K562 (cell line): ENCODE results near the gene BBLN. TPM values are rescaled to one million over a fixed set of nuclear protein-coding genes. Genes with fewer than 3 reads are reported as not detected.

Experiments used
- CBX1 ChIP-seq: sonication (generic); IDR thresholded peaks from 2 replicates; pipeline ENCODE4 v1.6.1; 2016; ENCODE audit warnings: antibody characterized with exemption, low read depth, mild to moderate bottlenecking
- CREB1 ChIP-seq, 2 experiments: sonication (generic) in 1 of 2; formaldehyde crosslinking in 1 of 2; IDR thresholded peaks; 2 replicates each; pipeline versions ENCODE4 v1.6.1 to v1.8.0; 2012 to 2022; ENCODE audit warnings: inconsistent platforms in 1 of 2, mild to moderate bottlenecking in 1 of 2, missing genetic modification reagents in 1 of 2, moderate library complexity in 1 of 2
- DMBX1 ChIP-seq: fragments of 250-450 bp; sonication (Bioruptor Pico); IDR thresholded peaks from 2 replicates; pipeline ENCODE4 v1.8.0; 2022; ENCODE audit warnings: inconsistent platforms, mild to moderate bottlenecking, moderate library complexity, borderline replicate concordance
- KAT7 ChIP-seq: sonication (generic); formaldehyde crosslinking; IDR thresholded peaks from 2 replicates; pipeline ENCODE4 v1.8.0; 2022; ENCODE audit warnings: missing genetic modification reagents, mild to moderate bottlenecking, borderline replicate concordance
- MYBL2 ChIP-seq, 2 experiments: fragments of 450-650 bp in 1 of 2; sonication (generic) in 1 of 2; formaldehyde crosslinking in 1 of 2; IDR thresholded peaks; 2 replicates each; pipeline versions ENCODE4 v1.6.1 to v1.8.1; 2017 to 2022; ENCODE audit warnings: borderline replicate concordance in 1 of 2, inconsistent platforms in 1 of 2, low read depth in 1 of 2, mild to moderate bottlenecking in 1 of 2, missing genetic modification reagents in 1 of 2, moderate library complexity in 1 of 2
- PTBP1 ChIP-seq: fragments of 200-400 bp; formaldehyde crosslinking; IDR thresholded peaks from 2 replicates; pipeline ENCODE4 v1.6.1; 2017; ENCODE audit warnings: low read depth, low read length
- TCF3 ChIP-seq: sonication (generic); formaldehyde crosslinking; IDR thresholded peaks from 2 replicates; pipeline ENCODE4 v1.4.0; 2020; ENCODE audit warnings: mild to moderate bottlenecking, missing genetic modification reagents
- ZNF143 ChIP-seq: sonication (generic); formaldehyde crosslinking; IDR thresholded peaks from 2 replicates; pipeline ENCODE4 v1.9.0; 2022; ENCODE audit warnings: mild to moderate bottlenecking, missing genetic modification reagents
- ZNF274 ChIP-seq: IDR thresholded peaks from 2 replicates; pipeline ENCODE4 v1.6.1; 2011; ENCODE audit warnings: low read depth, mild to moderate bottlenecking, low read length, moderate library complexity, borderline replicate concordance
- ZNF696 ChIP-seq: fragments of 250-450 bp; sonication (Bioruptor Pico); conservative IDR thresholded peaks from 2 replicates; pipeline ENCODE4 v1.4.0; 2020; ENCODE audit warnings: mild to moderate bottlenecking, moderate library complexity
- polyA plus RNA-seq, 8 experiments: library from polyadenylated mRNA; depleted of rRNA in 4 of 8; stranded (reverse) in 5 of 8; unstranded in 3 of 8; fragments of >200 nt; fragmentation: Nextera tagmentation in 2 of 8; fragmentation: Illumina TruSeq in 1 of 8; extraction: Ambion mirVana in 2 of 8; extraction: Trizol in 1 of 8; gene quantifications; 2 replicates each; pipeline versions ENCODE4 v1.2.1 to v1.2.3, GENCODE V29; 2011 to 2014; ENCODE audit warnings: inconsistent platforms in 1 of 8, missing spikeins in 1 of 8
- total RNA-seq, 7 experiments: library from RNA; depleted of rRNA in 6 of 7; stranded (reverse); fragments of >200 nt in 6 of 7; fragmentation: Illumina TruSeq in 2 of 7; extraction: Trizol in 2 of 7; gene quantifications; 2 replicates each; pipeline versions ENCODE4 v1.2.1 to v1.2.3, GENCODE V29; 2011 to 2021; ENCODE audit warnings: low replicate concordance in 1 of 7
- TF ChIP-seq, protein P1 (sequence below): fragments of 450-650 bp; formaldehyde crosslinking; IDR thresholded peaks from 2 replicates; pipeline ENCODE4 v1.4.0; 2020; ENCODE audit warnings: mild to moderate bottlenecking, mixed read lengths
- TF ChIP-seq, protein P2 (sequence below): fragments of 250-450 bp; sonication (Bioruptor Pico); IDR thresholded peaks from 2 replicates; pipeline ENCODE4 v1.8.0; 2021; ENCODE audit warnings: moderate library complexity, mild to moderate bottlenecking, inconsistent platforms
- TF ChIP-seq, protein P3 (sequence below), 2 experiments: fragments of 450-650 bp in 1 of 2; sonication (generic) in 1 of 2; formaldehyde crosslinking in 1 of 2; IDR thresholded peaks; 2 replicates each; pipeline versions ENCODE4 v1.7.1 to v1.9.0; 2016 to 2022; ENCODE audit warnings: inconsistent platforms in 1 of 2, mild to moderate bottlenecking in 1 of 2, missing genetic modification reagents in 1 of 2
- TF ChIP-seq, protein P4 (sequence below): fragments of 250-450 bp; sonication (Bioruptor Pico); IDR thresholded peaks from 2 replicates; pipeline ENCODE4 v1.5.0; 2021

The BBLN gene
- total and polyA plus RNA-seq, 9 of the 15 experiments (the other 6 are each of a cell fraction or from before 2014, with no cell fraction given): 4.2 to 331 (median 87.1) TPM

DNA sequence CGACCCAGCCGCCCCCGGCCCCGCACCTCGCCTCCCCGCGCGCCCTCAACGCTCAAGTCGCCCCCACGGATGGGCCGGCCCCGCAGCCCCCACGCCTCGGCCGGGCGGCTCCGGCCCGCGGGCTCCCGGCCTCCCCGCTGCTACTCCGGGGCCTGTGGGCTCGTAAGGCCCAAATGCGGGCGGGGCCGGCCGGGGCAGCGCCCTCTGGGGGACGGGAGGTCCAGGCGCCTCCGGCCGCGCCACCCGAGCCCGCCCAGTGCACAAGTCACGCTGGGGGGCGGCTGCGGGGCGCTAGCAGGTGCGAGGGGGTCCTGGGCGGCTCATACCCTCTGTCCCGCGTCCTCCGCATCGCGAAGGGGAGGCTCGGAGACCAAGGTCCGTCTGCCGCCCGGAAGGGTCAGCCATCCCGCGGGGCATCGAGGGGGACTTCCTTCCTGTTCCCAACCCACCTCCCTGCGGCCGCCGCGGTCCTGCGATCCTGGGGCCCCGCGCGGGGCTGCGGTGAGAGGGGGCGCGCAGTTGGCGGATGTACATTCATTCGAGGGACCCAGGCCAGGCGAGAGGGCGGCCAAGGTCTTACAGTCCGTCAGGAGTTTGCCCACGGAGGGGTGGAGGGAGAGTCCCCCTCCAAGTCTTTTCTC lies 31.5 kb downstream of the BBLN start, which contains the start of gene CIZ1 (continued):
- TF ChIP-seq, protein P1, sequence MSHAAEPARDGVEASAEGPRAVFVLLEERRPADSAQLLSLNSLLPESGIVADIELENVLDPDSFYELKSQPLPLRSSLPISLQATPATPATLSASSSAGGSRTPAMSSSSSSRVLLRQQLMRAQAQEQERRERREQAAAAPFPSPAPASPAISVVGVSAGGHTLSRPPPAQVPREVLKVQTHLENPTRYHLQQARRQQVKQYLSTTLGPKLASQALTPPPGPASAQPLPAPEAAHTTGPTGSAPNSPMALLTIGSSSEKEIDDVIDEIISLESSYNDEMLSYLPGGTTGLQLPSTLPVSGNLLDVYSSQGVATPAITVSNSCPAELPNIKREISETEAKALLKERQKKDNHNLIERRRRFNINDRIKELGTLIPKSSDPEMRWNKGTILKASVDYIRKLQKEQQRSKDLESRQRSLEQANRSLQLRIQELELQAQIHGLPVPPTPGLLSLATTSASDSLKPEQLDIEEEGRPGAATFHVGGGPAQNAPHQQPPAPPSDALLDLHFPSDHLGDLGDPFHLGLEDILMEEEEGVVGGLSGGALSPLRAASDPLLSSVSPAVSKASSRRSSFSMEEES (CRISPR knock-in tag): no peak
- TF ChIP-seq ZNF696 (no peak), ZNF143 (CRISPR knock-in tag) (no peak), CREB1 (IDR thresholded peaks at IDR 0.05) (peak; percentile 47), CREB1 (CRISPR knock-in tag; IDR thresholded peaks at IDR 0.05) (no peak), CBX1 (no peak), KAT7 (CRISPR knock-in tag) (no peak), ZNF274 (no peak), DMBX1 (peak; percentile 56; the same call in 1 of the 2 replicates), MYBL2 (IDR thresholded peaks at IDR 0.05; ENCODE audit: low read depth) (no peak), MYBL2 (CRISPR knock-in tag; IDR thresholded peaks at IDR 0.05; ENCODE audit: borderline replicate concordance) (no peak), TCF3 (CRISPR knock-in tag) (no peak), PTBP1 (peak; percentile 76; the same call in 1 of the 2 replicates)
- TF ChIP-seq, protein P2, sequence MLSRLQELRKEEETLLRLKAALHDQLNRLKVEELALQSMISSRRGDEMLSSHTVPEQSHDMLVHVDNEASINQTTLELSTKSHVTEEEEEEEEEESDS (CRISPR knock-in tag): no peak
- TF ChIP-seq, protein P3, sequence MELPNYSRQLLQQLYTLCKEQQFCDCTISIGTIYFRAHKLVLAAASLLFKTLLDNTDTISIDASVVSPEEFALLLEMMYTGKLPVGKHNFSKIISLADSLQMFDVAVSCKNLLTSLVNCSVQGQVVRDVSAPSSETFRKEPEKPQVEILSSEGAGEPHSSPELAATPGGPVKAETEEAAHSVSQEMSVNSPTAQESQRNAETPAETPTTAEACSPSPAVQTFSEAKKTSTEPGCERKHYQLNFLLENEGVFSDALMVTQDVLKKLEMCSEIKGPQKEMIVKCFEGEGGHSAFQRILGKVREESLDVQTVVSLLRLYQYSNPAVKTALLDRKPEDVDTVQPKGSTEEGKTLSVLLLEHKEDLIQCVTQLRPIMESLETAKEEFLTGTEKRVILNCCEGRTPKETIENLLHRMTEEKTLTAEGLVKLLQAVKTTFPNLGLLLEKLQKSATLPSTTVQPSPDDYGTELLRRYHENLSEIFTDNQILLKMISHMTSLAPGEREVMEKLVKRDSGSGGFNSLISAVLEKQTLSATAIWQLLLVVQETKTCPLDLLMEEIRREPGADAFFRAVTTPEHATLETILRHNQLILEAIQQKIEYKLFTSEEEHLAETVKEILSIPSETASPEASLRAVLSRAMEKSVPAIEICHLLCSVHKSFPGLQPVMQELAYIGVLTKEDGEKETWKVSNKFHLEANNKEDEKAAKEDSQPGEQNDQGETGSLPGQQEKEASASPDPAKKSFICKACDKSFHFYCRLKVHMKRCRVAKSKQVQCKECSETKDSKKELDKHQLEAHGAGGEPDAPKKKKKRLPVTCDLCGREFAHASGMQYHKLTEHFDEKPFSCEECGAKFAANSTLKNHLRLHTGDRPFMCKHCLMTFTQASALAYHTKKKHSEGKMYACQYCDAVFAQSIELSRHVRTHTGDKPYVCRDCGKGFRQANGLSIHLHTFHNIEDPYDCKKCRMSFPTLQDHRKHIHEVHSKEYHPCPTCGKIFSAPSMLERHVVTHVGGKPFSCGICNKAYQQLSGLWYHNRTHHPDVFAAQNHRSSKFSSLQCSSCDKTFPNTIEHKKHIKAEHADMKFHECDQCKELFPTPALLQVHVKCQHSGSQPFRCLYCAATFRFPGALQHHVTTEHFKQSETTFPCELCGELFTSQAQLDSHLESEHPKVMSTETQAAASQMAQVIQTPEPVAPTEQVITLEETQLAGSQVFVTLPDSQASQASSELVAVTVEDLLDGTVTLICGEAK (IDR thresholded peaks at IDR 0.05): no peak
- TF ChIP-seq, protein P3 (CRISPR knock-in tag; IDR thresholded peaks at IDR 0.05): no peak
- TF ChIP-seq, protein P4, sequence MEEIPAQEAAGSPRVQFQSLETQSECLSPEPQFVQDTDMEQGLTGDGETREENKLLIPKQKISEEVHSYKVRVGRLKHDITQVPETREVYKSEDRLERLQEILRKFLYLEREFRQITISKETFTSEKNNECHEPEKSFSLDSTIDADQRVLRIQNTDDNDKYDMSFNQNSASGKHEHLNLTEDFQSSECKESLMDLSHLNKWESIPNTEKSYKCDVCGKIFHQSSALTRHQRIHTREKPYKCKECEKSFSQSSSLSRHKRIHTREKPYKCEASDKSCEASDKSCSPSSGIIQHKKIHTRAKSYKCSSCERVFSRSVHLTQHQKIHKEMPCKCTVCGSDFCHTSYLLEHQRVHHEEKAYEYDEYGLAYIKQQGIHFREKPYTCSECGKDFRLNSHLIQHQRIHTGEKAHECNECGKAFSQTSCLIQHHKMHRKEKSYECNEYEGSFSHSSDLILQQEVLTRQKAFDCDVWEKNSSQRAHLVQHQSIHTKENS: peak; percentile 50; the same call in 1 of the 2 replicates
